A549 (cell line): ENCODE results near the gene SORCS2.

ENCODE experiments used
- CEBPB ChIP-seq, 2 experiments: fragments of >200 bp in 1 of 2; sonication (Bioruptor Twin) in 1 of 2; formaldehyde crosslinking in 1 of 2; IDR thresholded peaks; 2 replicates each; pipeline ENCODE4 v1.6.1; 2012 to 2016
- ESRRA ChIP-seq: fragments of 150-350 bp; IDR thresholded peaks from 2 replicates; pipeline ENCODE4 v1.6.1; 2014; ENCODE audit warnings: mild to moderate bottlenecking, low read length, borderline replicate concordance
- FOXS1 ChIP-seq: fragments of 250-450 bp; sonication (Bioruptor Pico); IDR thresholded peaks from 2 replicates; pipeline ENCODE4 v1.5.0; 2020; ENCODE audit warnings: mild to moderate bottlenecking, moderate library complexity
- JUNB ChIP-seq: fragments of >200 bp; sonication (Bioruptor Twin); formaldehyde crosslinking; IDR thresholded peaks from 2 replicates; pipeline ENCODE4 v1.6.1; 2016
- KDM5A ChIP-seq: fragments of 200-600 bp; sonication (generic); IDR thresholded peaks from 2 replicates; pipeline ENCODE4 v1.6.1; 2016; ENCODE audit warnings: antibody characterized with exemption, mild to moderate bottlenecking
- POLR2A ChIP-seq: IDR thresholded peaks from 2 replicates; pipeline ENCODE4 v1.6.1; 2012; ENCODE audit warnings: mild to moderate bottlenecking, low read length
- RAD21 ChIP-seq, 2 experiments: fragments of >200 bp in 1 of 2; sonication (Bioruptor Twin) in 1 of 2; formaldehyde crosslinking in 1 of 2; IDR thresholded peaks in 1 of 2; conservative IDR thresholded peaks in 1 of 2; 2 replicates in 1 of 2; 3 replicates in 1 of 2; pipeline ENCODE4 v1.6.1; 2012 to 2018; ENCODE audit warnings: inconsistent platforms in 1 of 2
- RFX5 ChIP-seq: fragments of 450-650 bp; IDR thresholded peaks from 2 replicates; pipeline ENCODE4 v1.7.1; 2014; ENCODE audit warnings: antibody characterized with exemption, mild to moderate bottlenecking, moderate library complexity
- TF ChIP-seq, protein P1 (sequence below): fragments of >200 bp; sonication (Bioruptor Twin); formaldehyde crosslinking; IDR thresholded peaks from 3 replicates; pipeline ENCODE4 v1.5.1; 2016
- TF ChIP-seq, protein P2 (sequence below): fragments of 200-600 bp; sonication (generic); IDR thresholded peaks from 2 replicates; pipeline ENCODE4 v1.6.1; 2016; ENCODE audit warnings: antibody characterized with exemption, mild to moderate bottlenecking, moderate library complexity
- TF ChIP-seq, protein P3 (sequence below): fragments of 150-350 bp; IDR thresholded peaks from 2 replicates; pipeline ENCODE4 v1.6.1; 2014; ENCODE audit warnings: low read depth, mild to moderate bottlenecking, low read length

DNA sequence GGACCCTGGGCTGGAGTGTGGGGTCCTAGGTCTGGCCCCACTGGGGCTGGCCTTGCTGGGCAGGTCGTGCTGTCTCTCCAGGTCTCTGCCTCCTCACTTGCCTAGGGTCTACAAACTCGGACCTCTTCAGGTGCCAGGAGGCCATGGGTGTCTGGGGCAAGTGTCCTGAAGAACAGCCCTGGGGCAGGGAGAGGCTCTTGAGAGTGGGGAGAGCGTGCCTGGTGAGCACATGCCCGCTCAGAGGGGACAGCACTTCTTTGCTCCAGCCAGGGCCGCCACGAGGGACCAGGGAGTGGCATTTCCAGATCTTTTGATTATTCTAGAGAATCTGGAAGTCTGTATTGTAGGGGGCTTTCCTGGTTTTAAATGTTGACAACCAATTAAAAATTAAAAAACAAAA lies 63.7 kb downstream of the SORCS2 start:
- no peak for TF ChIP-seq FOXS1 (CRISPR knock-in tag)
- no peak for TF ChIP-seq RFX5
- TF ChIP-seq, protein P1, sequence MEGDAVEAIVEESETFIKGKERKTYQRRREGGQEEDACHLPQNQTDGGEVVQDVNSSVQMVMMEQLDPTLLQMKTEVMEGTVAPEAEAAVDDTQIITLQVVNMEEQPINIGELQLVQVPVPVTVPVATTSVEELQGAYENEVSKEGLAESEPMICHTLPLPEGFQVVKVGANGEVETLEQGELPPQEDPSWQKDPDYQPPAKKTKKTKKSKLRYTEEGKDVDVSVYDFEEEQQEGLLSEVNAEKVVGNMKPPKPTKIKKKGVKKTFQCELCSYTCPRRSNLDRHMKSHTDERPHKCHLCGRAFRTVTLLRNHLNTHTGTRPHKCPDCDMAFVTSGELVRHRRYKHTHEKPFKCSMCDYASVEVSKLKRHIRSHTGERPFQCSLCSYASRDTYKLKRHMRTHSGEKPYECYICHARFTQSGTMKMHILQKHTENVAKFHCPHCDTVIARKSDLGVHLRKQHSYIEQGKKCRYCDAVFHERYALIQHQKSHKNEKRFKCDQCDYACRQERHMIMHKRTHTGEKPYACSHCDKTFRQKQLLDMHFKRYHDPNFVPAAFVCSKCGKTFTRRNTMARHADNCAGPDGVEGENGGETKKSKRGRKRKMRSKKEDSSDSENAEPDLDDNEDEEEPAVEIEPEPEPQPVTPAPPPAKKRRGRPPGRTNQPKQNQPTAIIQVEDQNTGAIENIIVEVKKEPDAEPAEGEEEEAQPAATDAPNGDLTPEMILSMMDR: no peak
- no peak for TF ChIP-seq POLR2A
- no peak for TF ChIP-seq ESRRA
- TF ChIP-seq, protein P2, sequence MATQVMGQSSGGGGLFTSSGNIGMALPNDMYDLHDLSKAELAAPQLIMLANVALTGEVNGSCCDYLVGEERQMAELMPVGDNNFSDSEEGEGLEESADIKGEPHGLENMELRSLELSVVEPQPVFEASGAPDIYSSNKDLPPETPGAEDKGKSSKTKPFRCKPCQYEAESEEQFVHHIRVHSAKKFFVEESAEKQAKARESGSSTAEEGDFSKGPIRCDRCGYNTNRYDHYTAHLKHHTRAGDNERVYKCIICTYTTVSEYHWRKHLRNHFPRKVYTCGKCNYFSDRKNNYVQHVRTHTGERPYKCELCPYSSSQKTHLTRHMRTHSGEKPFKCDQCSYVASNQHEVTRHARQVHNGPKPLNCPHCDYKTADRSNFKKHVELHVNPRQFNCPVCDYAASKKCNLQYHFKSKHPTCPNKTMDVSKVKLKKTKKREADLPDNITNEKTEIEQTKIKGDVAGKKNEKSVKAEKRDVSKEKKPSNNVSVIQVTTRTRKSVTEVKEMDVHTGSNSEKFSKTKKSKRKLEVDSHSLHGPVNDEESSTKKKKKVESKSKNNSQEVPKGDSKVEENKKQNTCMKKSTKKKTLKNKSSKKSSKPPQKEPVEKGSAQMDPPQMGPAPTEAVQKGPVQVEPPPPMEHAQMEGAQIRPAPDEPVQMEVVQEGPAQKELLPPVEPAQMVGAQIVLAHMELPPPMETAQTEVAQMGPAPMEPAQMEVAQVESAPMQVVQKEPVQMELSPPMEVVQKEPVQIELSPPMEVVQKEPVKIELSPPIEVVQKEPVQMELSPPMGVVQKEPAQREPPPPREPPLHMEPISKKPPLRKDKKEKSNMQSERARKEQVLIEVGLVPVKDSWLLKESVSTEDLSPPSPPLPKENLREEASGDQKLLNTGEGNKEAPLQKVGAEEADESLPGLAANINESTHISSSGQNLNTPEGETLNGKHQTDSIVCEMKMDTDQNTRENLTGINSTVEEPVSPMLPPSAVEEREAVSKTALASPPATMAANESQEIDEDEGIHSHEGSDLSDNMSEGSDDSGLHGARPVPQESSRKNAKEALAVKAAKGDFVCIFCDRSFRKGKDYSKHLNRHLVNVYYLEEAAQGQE: no peak
- no peak for TF ChIP-seq CEBPB (IDR thresholded peaks at IDR 0.05)
- no peak for TF ChIP-seq RAD21 (conservative IDR thresholded peaks at IDR 0.05 in 1 of 2, IDR thresholded peaks at IDR 0.05 in 1 of 2)
- TF ChIP-seq, protein P3, sequence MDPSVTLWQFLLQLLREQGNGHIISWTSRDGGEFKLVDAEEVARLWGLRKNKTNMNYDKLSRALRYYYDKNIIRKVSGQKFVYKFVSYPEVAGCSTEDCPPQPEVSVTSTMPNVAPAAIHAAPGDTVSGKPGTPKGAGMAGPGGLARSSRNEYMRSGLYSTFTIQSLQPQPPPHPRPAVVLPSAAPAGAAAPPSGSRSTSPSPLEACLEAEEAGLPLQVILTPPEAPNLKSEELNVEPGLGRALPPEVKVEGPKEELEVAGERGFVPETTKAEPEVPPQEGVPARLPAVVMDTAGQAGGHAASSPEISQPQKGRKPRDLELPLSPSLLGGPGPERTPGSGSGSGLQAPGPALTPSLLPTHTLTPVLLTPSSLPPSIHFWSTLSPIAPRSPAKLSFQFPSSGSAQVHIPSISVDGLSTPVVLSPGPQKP: no peak
- no peak for TF ChIP-seq JUNB
- TF ChIP-seq KDM5A: no peak
